Measurements from ENCODE around the gene CAPN15.

- TF ChIP-seq CTCF (IDR thresholded peaks at IDR 0.05), result no peak
- TF ChIP-seq POLR2A (IDR thresholded peaks at IDR 0.05), result no peak
These were observed 22.2 kb downstream of the CAPN15 start for GRCh38 chr16:549544-550263.

All from thyroid gland (tissue), 4 donors.